Activated CD4-positive, alpha-beta T cell treated with anti-CD3 and anti-CD28 coated beads for 24 hours (primary cell): ENCODE data around the gene ZC3H18.

Experiments
- DNase-seq, 2 donors: peaks; one replicate each; pipeline ENCODE4 v3.0.0-alpha.2; 2020; ENCODE audit warnings: low read depth in 2 of 2

Gene ZC3H18

DNA sequence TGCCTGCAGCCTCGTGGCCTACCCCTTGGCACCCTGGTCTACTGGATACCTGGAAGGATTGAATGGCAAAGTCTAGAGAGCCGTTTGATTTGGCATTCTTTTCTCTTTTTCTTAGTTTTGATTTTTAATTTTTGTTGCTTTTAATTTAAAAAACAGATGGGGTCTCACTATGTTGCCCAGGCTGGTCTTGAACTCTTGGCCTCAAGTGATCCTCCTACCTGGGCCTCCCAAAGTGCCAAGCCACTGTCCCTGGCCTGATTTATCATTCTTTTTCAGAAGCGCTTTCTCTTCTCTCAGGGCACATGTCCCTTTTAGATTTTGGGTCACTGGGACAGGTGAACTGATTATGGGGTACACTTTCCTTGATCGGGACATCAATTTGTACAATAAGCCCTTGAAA is 10.8 kb downstream of the ZC3H18 start:
- no peak for DNase-seq

GRCh38 chr16:88582912-88583575 is 12.8 kb downstream of the ZC3H18 start:
- DNase-seq = no peak

DNA sequence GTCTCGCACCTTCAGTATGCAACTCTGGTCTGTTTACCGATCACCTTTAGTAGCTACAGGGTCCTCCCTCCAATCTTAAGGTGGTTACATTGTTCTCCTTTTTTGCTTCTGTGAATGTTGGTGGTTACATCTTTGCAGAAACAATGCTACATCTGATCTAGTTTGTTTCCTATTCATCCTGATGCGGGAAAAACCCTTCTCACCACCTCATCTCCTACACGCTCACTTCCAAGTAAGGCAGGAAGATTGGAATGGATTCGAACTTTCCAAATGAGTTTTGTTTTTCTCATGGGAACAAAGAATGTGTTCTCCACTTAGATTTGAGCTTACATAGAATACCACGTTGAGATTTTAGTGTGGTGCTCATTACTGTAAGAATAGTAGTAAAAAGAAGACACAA is 14.5 kb downstream of the ZC3H18 start:
- no peak for DNase-seq

GRCh38 chr16:88585269-88585668 is 15.1 kb downstream of the ZC3H18 start:
- no peak for DNase-seq

- no peak for DNase-seq
These were observed 15.9 kb downstream of the ZC3H18 start for GRCh38 chr16:88585927-88586581.

- DNase-seq = no peak
These were observed 17.9 kb downstream of the ZC3H18 start for GRCh38 chr16:88588148-88588547.

- no peak for DNase-seq
These were observed 18.6 kb downstream of the ZC3H18 start for GRCh38 chr16:88588754-88589153.

- DNase-seq = no peak
These were observed 19.2 kb downstream of the ZC3H18 start for GRCh38 chr16:88589441-88589840.

DNA sequence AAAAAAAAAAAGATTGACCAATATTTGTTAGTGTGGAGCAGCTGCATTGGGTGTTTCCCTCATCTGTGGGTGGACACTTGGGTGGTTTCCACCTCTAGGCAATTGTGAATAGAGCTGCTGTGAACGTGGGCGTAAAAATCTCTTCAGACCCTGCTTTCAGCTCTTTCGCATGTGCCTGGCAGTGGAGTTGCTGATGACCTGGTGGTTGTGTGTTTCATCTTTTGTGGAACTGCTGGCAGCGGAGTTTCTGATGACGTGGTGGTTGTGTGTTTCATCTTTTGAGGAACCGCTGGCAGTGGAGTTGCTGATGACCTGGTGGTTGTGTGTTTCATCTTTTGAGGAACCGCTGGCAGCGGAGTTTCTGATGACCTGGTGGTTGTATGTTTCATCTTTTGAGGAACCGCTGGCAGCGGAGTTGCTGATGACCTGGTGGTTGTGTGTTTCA is 21.4 kb downstream of the ZC3H18 start:
- DNase-seq = peak in 1 of 2 donors; percentile 15

DNA sequence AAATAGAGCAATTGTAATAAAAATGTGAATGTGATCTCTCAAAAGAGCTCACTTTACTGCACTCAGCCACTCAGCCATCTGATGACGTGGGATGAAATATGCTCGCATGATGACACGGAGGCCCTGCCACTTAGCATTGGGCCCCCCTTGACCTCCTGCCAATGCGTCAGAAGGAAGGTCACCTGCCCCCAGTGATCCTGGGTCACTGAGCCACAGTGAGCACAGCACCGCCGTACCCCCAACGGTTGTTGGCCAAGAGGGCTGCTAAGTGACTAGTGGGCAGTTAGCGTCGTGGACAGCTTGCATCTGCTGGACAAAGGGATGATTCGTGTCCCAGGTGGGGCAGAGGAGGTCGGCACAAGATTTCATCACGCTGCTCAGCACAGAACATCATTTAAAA is 22.9 kb downstream of the ZC3H18 start:
- no peak for DNase-seq

GRCh38 chr16:88593489-88593888 is 23.3 kb downstream of the ZC3H18 start:
- DNase-seq = no peak

DNA sequence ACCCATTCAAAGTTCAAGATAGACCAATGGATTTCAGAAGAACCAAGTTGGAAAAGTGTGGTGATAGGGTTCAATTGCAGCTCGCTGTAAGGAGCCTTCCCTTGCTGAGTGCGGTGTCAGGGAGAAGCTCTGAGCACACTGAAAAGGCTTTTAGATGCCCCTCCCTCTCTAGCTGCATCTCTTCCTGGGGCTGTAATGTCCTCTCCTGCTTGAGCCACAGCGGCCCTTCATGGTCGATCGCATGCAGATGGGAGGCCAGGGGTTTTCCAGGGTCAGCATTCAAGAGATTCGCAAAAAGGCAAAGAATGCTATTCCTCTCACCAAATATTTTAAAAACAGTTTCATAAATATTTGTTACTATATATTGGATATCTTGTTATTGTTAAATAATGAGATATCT is 23.7 kb downstream of the ZC3H18 start:
- no peak for DNase-seq

DNA sequence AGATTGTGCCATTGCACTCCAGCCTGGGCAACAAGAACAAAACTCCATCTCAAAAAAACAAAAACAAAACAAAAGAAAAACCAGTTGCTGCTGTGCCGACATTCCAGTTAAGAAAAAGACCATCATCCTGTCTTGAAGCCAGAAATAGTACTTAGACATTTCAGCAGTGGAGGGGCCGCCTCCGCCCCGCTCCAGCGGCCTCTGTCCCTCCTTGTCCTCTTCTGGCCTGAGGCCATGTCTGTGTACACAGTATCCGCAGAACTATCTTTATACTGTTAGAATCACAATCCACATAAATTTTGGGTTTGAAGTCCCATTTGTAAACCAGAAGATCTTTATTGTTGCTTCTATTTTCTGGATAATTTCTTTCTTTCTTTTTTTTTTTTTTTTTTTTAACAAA is 24.9 kb downstream of the ZC3H18 start:
- no peak for DNase-seq

DNA sequence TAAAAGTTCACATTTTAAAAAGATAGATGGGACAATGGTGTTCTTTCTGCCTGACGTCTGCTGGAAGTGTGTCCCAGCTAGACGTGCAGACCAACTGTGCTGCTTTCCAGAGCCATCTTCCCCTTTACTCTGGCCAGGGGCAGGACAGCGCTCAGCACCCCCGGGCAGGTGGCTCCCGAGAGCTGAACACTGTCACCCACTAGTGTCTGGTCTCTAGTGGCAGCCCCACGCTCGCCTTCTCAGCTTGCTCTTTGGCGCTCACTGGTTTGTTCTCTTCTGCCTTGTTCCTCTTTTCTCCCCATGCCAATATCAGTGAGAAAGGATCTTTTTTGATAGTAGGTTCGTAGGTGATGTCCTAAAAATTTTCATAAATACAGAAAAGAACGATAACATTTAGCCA is 25.7 kb downstream of the ZC3H18 start:
- DNase-seq = no peak

- no peak for DNase-seq
These were observed 26.3 kb downstream of the ZC3H18 start for GRCh38 chr16:88596483-88596882.

- DNase-seq = no peak
These were observed 27.8 kb downstream of the ZC3H18 start for GRCh38 chr16:88597856-88598491.

GRCh38 chr16:88599092-88599733 is 29.0 kb downstream of the ZC3H18 start:
- no peak for DNase-seq

GRCh38 chr16:88599825-88600538 is 29.8 kb downstream of the ZC3H18 start:
- DNase-seq = no peak

GRCh38 chr16:88600539-88600896 is 30.3 kb downstream of the ZC3H18 start:
- DNase-seq = no peak

GRCh38 chr16:88601313-88602036 is 31.3 kb downstream of the ZC3H18 start:
- DNase-seq = no peak

DNA sequence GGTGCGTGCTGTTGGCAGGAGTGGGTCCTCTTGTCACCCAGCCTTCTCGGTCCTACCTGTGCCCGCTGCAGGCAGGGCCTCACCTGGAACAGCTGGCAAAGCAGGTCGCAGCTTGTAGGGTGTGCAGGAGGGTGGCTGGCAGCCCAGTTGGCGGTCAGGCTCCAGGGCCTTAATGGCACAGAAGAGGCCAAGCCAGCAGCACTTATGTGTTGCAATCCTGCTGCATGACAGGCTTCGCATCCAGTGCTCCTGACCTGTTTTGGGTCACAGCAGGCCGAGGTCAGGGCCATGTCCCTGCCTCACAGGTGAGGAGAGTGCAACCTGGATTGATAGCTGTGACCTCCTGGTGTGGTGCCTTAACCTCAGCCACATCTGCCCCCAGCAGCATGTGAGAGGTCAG is 31.9 kb downstream of the ZC3H18 start:
- DNase-seq = no peak
